ENCODE results near the gene MLIP. TPM values are rescaled to one million over a fixed set of nuclear protein-coding genes. Genes with fewer than 3 reads are reported as not detected.

Gene MLIP
- total RNA-seq, 1 experiment from 2014 or later, result not detected

DNA sequence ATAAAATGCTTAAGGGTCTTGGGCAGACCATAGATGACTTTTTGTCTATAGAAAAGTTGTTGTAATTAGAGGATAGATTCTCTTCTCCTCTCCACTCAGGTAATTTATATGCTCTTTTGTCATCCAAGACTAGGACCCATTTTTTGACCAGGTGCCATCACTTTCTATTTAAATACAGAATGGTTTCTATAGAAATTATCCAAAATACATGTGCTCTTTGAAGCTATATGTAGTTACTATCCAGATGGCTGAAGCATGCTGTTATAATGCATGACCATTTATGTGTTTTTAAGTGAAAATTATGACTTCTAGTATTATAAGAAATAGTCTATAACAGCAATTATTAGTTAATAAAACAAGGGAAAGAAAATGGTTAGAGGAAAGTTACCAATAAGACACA, 3.0 kb upstream of the MLIP start:
- no peak overlapping the region for H3K27ac ChIP-seq (ENCODE audit: low read length)
- TF ChIP-seq, protein P1, sequence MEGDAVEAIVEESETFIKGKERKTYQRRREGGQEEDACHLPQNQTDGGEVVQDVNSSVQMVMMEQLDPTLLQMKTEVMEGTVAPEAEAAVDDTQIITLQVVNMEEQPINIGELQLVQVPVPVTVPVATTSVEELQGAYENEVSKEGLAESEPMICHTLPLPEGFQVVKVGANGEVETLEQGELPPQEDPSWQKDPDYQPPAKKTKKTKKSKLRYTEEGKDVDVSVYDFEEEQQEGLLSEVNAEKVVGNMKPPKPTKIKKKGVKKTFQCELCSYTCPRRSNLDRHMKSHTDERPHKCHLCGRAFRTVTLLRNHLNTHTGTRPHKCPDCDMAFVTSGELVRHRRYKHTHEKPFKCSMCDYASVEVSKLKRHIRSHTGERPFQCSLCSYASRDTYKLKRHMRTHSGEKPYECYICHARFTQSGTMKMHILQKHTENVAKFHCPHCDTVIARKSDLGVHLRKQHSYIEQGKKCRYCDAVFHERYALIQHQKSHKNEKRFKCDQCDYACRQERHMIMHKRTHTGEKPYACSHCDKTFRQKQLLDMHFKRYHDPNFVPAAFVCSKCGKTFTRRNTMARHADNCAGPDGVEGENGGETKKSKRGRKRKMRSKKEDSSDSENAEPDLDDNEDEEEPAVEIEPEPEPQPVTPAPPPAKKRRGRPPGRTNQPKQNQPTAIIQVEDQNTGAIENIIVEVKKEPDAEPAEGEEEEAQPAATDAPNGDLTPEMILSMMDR (IDR thresholded peaks at IDR 0.05), result no peak
- TF ChIP-seq, protein P2, sequence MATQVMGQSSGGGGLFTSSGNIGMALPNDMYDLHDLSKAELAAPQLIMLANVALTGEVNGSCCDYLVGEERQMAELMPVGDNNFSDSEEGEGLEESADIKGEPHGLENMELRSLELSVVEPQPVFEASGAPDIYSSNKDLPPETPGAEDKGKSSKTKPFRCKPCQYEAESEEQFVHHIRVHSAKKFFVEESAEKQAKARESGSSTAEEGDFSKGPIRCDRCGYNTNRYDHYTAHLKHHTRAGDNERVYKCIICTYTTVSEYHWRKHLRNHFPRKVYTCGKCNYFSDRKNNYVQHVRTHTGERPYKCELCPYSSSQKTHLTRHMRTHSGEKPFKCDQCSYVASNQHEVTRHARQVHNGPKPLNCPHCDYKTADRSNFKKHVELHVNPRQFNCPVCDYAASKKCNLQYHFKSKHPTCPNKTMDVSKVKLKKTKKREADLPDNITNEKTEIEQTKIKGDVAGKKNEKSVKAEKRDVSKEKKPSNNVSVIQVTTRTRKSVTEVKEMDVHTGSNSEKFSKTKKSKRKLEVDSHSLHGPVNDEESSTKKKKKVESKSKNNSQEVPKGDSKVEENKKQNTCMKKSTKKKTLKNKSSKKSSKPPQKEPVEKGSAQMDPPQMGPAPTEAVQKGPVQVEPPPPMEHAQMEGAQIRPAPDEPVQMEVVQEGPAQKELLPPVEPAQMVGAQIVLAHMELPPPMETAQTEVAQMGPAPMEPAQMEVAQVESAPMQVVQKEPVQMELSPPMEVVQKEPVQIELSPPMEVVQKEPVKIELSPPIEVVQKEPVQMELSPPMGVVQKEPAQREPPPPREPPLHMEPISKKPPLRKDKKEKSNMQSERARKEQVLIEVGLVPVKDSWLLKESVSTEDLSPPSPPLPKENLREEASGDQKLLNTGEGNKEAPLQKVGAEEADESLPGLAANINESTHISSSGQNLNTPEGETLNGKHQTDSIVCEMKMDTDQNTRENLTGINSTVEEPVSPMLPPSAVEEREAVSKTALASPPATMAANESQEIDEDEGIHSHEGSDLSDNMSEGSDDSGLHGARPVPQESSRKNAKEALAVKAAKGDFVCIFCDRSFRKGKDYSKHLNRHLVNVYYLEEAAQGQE (IDR thresholded peaks at IDR 0.05; ENCODE audit: insufficient read depth in 1 of 2, low read depth in 2 of 2, low read length in 1 of 2), result no peak
- TF ChIP-seq SIN3A (IDR thresholded peaks at IDR 0.05; ENCODE audit: borderline replicate concordance, insufficient read depth, low read depth, low read length) (no peak), POLR2AphosphoS5 (IDR thresholded peaks at IDR 0.05; ENCODE audit: low read depth, low read length) (no peak), TCF7L2 (IDR thresholded peaks at IDR 0.05; ENCODE audit: low read depth, low read length) (no peak)
- ChIA-PET CTCF (no interaction called here), POLR2A (no interaction called here)
- H3K4me1 ChIP-seq (ENCODE audit: control insufficient read depth, insufficient read depth, low read length), result no peaks in the 10 kb centered on the region
- DNase-seq (ENCODE audit: low read depth, low spot score) (no peak), ATAC-seq (no peak)
- H3K9me3 ChIP-seq (ENCODE audit: control insufficient read depth, insufficient read depth, low read depth, low read length), result no peaks in the 10 kb centered on the region
- no TSS peak for BruUV-seq (replicated peaks)
- no peaks in the 10 kb centered on the region for H3K36me3 ChIP-seq (ENCODE audit: control insufficient read depth, insufficient read depth, low read length)
- intact Hi-C loops (cut with micrococcal nuclease; ENCODE audit: unreplicated experiment) (no loop called here), in situ Hi-C loops (cut with HindIII; ENCODE audit: low pct_unique_long_range_greater_than_20kb, low sequenced_read_pairs) (no loop called here)
- no peak overlapping the region for H3K4me3 ChIP-seq (ENCODE audit: low read depth in 2 of 2, low read length in 2 of 2)
- H3K27me3 ChIP-seq (ENCODE audit: control insufficient read depth, insufficient read depth, low read length), result no peaks in the 10 kb centered on the region

DNA sequence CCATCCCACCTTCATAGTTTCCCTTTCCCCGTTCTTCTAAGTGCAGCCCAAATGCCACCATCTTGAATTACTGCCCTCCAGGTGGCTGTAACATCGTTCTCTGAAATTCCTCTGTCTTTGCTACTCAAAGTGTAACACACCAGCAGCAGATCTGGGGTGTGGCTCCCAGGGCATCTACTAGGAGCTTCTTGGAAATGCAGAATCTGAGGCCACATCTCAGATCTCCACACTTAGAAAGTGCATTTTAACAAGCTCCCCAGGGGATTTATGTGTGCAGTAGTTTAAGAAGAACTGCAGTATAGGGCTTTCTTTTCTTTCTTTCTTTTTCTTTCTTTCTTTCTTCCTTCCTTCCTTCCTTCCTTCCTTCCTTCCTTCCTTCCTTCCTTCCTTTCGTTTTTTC, 1.7 kb upstream of the MLIP start:
- Histone ChIP-seq H3K36me3 (ENCODE audit: control insufficient read depth, insufficient read depth, low read length) (no peaks in the 10 kb centered on the region), H3K27me3 (ENCODE audit: control insufficient read depth, insufficient read depth, low read length) (no peaks in the 10 kb centered on the region), H3K4me3 (ENCODE audit: low read depth in 2 of 2, low read length in 2 of 2) (no peak overlapping the region), H3K9me3 (ENCODE audit: control insufficient read depth, insufficient read depth, low read depth, low read length) (no peaks in the 10 kb centered on the region), H3K4me1 (ENCODE audit: control insufficient read depth, insufficient read depth, low read length) (no peaks in the 10 kb centered on the region), H3K27ac (ENCODE audit: low read length) (no peak overlapping the region)
- TF ChIP-seq POLR2AphosphoS5 (IDR thresholded peaks at IDR 0.05; ENCODE audit: low read depth, low read length), result no peak
- TF ChIP-seq TCF7L2 (IDR thresholded peaks at IDR 0.05; ENCODE audit: low read depth, low read length), result no peak
- TF ChIP-seq, protein P2 (IDR thresholded peaks at IDR 0.05; ENCODE audit: insufficient read depth in 1 of 2, low read depth in 2 of 2, low read length in 1 of 2), result no peak
- TF ChIP-seq SIN3A (IDR thresholded peaks at IDR 0.05; ENCODE audit: borderline replicate concordance, insufficient read depth, low read depth, low read length), result no peak
- TF ChIP-seq, protein P1 (IDR thresholded peaks at IDR 0.05), result no peak
- ChIA-PET POLR2A (no interaction called here), CTCF (interaction anchor here (0.6 to 0.7 kb wide), 2 partner anchors 23 to 176 kb away, joined by 3 to 7 read pairs; no protein-coding TSS in a partner anchor)
- BruUV-seq (replicated peaks), result no TSS peak
- in situ Hi-C loops (cut with HindIII; ENCODE audit: low pct_unique_long_range_greater_than_20kb, low sequenced_read_pairs), result no loop called here
- intact Hi-C loops (cut with micrococcal nuclease; ENCODE audit: unreplicated experiment), result no loop called here
- DNase-seq (ENCODE audit: low read depth, low spot score) (no peak), ATAC-seq (no peak)
